Measurements from ENCODE around the gene GTF3C2. TPM values are rescaled to one million over a fixed set of nuclear protein-coding genes. Genes with fewer than 3 reads are reported as not detected.
"Not testable (repeated sequence)": the region's sequence is repeated elsewhere in the genome, so short reads cannot be mapped to it uniquely, and the experiment has no call there.

The GTF3C2 gene
- total RNA-seq, 3 donors from 2014 or later = 32.6 to 63.5 (median 55.7) TPM

DNA sequence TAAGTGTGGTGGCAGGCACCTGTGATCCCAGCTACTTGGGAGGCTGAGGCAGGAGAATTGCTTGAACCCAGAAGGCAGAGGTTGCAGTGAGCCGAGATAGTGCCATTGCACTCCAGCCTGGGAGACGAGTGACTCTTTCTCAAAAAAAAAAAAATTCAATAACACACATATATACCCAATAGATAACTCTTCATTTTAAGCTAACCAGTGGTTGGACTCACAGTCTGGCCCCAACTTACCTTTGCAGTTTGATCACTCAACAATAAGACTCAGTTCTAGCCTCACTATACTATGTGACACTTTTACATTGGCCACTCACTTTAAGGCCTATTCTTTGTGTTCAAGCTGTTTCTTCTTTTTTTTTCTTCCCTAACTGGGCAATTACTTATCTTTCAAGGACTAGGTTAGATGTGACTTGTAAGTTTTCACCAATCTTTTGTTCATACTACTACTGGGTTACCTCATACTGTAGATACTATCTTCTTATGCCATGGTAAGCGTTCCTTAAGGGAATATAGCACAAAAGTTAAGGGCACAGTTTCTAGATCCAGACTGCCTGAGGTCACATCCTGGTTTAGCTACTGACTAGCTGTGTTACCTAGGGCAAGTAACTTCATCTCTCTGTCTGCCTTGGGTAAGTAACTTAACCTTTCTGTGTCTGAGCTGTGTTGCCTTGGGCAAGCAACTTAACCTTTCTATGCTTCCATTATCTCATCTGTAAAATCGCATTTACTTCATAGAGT is 6.3 kb upstream of the GTF3C2 start:
- Histone ChIP-seq H3K4me1 (no peaks in the 10 kb centered on the region), H3K9me3 (no peaks in the 10 kb centered on the region), H3K27ac (no peak overlapping the region), H3K4me3 (no peak overlapping the region), H3K36me3 (peaks cover 12% of the 10 kb centered on the region), H3K27me3 (no peaks in the 10 kb centered on the region)
- TF ChIP-seq POLR2AphosphoS5 (IDR thresholded peaks at IDR 0.05) (no peak), POLR2A (IDR thresholded peaks at IDR 0.05) (no peak)
- TF ChIP-seq, protein P1, sequence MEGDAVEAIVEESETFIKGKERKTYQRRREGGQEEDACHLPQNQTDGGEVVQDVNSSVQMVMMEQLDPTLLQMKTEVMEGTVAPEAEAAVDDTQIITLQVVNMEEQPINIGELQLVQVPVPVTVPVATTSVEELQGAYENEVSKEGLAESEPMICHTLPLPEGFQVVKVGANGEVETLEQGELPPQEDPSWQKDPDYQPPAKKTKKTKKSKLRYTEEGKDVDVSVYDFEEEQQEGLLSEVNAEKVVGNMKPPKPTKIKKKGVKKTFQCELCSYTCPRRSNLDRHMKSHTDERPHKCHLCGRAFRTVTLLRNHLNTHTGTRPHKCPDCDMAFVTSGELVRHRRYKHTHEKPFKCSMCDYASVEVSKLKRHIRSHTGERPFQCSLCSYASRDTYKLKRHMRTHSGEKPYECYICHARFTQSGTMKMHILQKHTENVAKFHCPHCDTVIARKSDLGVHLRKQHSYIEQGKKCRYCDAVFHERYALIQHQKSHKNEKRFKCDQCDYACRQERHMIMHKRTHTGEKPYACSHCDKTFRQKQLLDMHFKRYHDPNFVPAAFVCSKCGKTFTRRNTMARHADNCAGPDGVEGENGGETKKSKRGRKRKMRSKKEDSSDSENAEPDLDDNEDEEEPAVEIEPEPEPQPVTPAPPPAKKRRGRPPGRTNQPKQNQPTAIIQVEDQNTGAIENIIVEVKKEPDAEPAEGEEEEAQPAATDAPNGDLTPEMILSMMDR (IDR thresholded peaks at IDR 0.05) = no peak
- intact Hi-C loops (cut with DNase I; ENCODE audit: low total_unique reads) = loop anchor here (5.0 kb wide), 1 partner anchor 64 kb away; the partner anchor contains the start of gene NRBP1
- no peak for DNase-seq (ENCODE audit: low spot score in 2 of 2)

DNA sequence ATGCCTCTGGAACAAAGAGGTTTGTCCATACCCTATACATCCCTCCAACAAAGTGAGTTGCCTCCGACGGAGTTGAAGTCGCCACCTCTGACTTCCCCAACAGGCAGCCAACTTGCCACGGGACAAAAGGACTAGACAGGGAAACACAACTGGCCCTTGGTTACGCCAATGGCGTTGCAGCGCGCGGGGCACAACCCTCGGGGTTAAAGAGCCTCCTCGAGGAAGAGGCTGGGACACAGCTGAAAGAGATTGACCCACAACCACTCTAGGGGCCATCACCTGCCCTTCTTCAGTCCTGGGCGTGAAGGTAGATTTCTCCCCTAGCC is 545 bp downstream of the GTF3C2 start:
- no peaks in the 10 kb centered on the region for H3K36me3 ChIP-seq

DNA sequence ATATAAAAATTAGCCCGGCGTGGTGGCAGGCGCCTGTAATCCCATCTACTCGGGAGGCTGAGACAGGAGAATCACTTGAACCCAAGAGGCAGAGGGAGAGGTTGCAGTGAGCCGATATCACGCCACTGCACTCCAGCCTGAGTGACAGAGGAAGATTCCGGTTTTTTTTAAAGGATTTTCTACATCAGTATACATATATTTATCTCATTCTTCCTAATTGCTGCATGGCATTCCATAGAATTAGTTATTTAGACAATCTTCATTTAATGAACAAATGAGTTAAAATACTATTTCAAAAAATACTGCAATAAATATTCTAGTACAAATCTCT is 2.0 kb downstream of the GTF3C2 start:
- H3K27ac ChIP-seq = no peak overlapping the region
- DNase-seq (ENCODE audit: low spot score in 2 of 2) = no peak
- intact Hi-C loops (cut with DNase I; ENCODE audit: low total_unique reads) = no loop called here
- H3K4me3 ChIP-seq = no peak overlapping the region
- no peaks in the 10 kb centered on the region for H3K27me3 ChIP-seq
- H3K36me3 ChIP-seq = no peaks in the 10 kb centered on the region
- no peaks in the 10 kb centered on the region for H3K9me3 ChIP-seq
- TF ChIP-seq POLR2AphosphoS5 (IDR thresholded peaks at IDR 0.05) = no peak
- TF ChIP-seq, protein P1 (IDR thresholded peaks at IDR 0.05) = no peak
- no peak for TF ChIP-seq POLR2A (IDR thresholded peaks at IDR 0.05)
- H3K4me1 ChIP-seq = peaks cover 2 to 9% of the 10 kb centered on the region in 2 donors

More for the DNA sequence above, 545 bp downstream of the GTF3C2 start:
- intact Hi-C loops (cut with DNase I; ENCODE audit: low total_unique reads) = no loop called here
- no peaks in the 10 kb centered on the region for H3K9me3 ChIP-seq
- TF ChIP-seq, protein P1 (IDR thresholded peaks at IDR 0.05) = no peak
- TF ChIP-seq POLR2A (IDR thresholded peaks at IDR 0.05) (no peak), POLR2AphosphoS5 (IDR thresholded peaks at IDR 0.05) (no peak)
- DNase-seq (ENCODE audit: low spot score in 2 of 2) = peak in 1 of 2 donors; percentile 44
- no peaks in the 10 kb centered on the region for H3K27me3 ChIP-seq
- peaks cover 2 to 9% of the 10 kb centered on the region in 2 donors for H3K4me1 ChIP-seq
- peak overlapping the region; percentile 86 to 94 for H3K27ac ChIP-seq
- H3K4me3 ChIP-seq = peak overlapping the region; percentile 74 to 81 (median 75)

DNA sequence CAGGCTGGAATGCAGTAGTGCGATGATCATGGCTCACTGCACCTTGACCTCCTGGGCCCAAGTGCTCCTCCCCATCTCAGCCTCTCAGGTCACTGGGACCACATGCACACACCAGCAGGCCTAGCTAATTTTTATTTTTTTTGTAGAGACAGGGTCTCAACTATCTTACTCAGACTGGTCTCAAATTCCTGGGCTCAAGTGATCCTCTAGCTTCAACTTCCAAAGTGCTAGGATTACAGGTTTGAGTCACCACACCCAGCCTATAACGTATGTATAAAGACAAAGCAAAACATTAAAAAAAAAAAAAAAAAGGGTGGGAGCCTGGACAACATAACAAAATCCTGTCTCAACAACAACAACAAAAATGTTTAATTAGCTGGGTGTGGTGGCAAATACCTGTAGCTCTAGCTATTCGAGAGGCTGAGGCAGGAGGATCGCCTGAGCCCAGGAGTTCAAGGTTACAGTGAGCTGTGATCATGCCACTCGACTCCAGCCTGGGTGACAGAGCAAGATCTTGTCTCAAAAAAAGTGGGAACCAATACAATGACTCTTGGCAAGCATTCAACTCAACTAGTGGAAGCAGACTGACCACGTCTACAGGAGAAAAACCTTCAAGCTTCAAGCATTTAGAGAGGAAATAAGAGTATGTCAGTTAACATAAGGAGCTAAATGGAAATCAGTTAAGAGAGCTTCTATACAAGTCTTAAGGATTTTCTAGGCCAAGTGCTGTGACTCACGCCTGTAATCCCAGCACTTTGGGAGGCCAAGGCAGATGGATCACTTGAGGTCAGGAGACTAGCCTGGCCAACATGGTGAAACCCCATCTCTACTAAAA is 2.6 kb downstream of the GTF3C2 start:
- no peak overlapping the region for H3K27ac ChIP-seq
- no peaks in the 10 kb centered on the region for H3K36me3 ChIP-seq
- TF ChIP-seq, protein P1 (IDR thresholded peaks at IDR 0.05) = no peak
- TF ChIP-seq POLR2AphosphoS5 (IDR thresholded peaks at IDR 0.05) (no peak), POLR2A (IDR thresholded peaks at IDR 0.05) (no peak)
- DNase-seq (ENCODE audit: low spot score in 2 of 2) = no peak
- peaks cover 2 to 9% of the 10 kb centered on the region in 2 donors for H3K4me1 ChIP-seq
- H3K4me3 ChIP-seq = no peak overlapping the region
- H3K27me3 ChIP-seq = no peaks in the 10 kb centered on the region
- H3K9me3 ChIP-seq = no peaks in the 10 kb centered on the region
- intact Hi-C loops (cut with DNase I; ENCODE audit: low total_unique reads) = no loop called here

DNA sequence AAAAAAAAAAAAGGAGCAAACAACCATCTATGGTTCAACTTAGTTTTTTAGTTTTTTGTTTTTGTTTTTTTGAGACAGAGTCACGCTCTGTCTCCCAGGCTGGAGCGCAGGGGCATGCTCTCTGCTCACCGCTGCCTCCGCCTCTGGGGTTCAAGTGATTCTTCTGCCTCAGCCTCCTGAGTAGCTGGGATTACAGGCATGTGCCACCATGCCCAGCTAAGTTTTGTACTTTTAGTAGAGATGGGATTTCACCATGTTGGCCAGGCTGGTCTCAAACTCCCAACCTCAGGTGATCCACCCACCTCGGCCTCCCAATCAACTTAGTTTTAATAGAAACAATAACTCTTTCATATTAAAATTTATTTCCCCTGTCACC is 3.2 kb downstream of the GTF3C2 start:
- intact Hi-C loops (cut with DNase I; ENCODE audit: low total_unique reads); H3K4me1 ChIP-seq; H3K4me3 ChIP-seq; DNase-seq (ENCODE audit: low spot score in 2 of 2); H3K27ac ChIP-seq; H3K36me3 ChIP-seq; H3K27me3 ChIP-seq; H3K9me3 ChIP-seq: not testable (repeated sequence)

Measured in breast epithelium (tissue), 4 donors.